Endothelial cell of umbilical vein (primary cell): ENCODE measurements around the gene MGAT5. TPM values are rescaled to one million over a fixed set of nuclear protein-coding genes. Genes with fewer than 3 reads are reported as not detected.

Experiments
- BruUV-seq: library from RNA; stranded (reverse); fragments of 400-500 nt; replicated peaks from 2 replicates; lab custom pipeline; 2021; lab: Mats Ljungman, UMichigan
- CTCF ChIA-PET: fragments of 300-600, 350-600 bp; sonication (Branson Sonifier 250); formaldehyde crosslinking; loops from one replicate; lab custom pipeline; 2021; ENCODE audit warnings: antibody characterized with exemption, inconsistent platforms; lab: Charles Lee
- POLR2A ChIA-PET: fragments of 300-600, 350-600 bp; sonication (Branson Sonifier 250); formaldehyde crosslinking; loops from one replicate; lab custom pipeline; 2021; ENCODE audit warnings: antibody characterized with exemption, inconsistent platforms; lab: Charles Lee
- DNase-seq: peaks from one replicate; pipeline ENCODE4 v3.0.0-alpha.2; 2011; ENCODE audit warnings: low read depth, low spot score
- FAIRE-seq: peaks from 2 replicates; lab custom pipeline; 2011; peaks lifted over from hg19 to GRCh38; lab: Jason Lieb, UNC
- H2AFZ ChIP-seq: 2 replicates; pipeline ENCODE4 v1.6.0; 2012; ENCODE audit warnings: low read depth, low read length, control low read depth, inconsistent platforms
- H3K27ac ChIP-seq: 2 replicates; pipeline ENCODE4 v1.5.1; 2011; ENCODE audit warnings: low read depth, mild to moderate bottlenecking, control low read depth, low read length, moderate library complexity; ENCODE audit not compliant: insufficient read depth
- H3K27me3 ChIP-seq, 2 experiments: 2 replicates each; pipeline versions ENCODE4 v1.6.0 to v1.6.1; 2011; ENCODE audit warnings: low read length in 2 of 2, mixed read lengths in 1 of 2; ENCODE audit not compliant: control insufficient read depth in 2 of 2, insufficient read depth in 2 of 2
- H3K36me3 ChIP-seq, 2 experiments: 2 replicates in 1 of 2; 3 replicates in 1 of 2; pipeline ENCODE4 v1.5.1; 2011; ENCODE audit warnings: low read length in 2 of 2, mild to moderate bottlenecking in 1 of 2, moderate library complexity in 1 of 2; ENCODE audit not compliant: control insufficient read depth in 2 of 2, insufficient read depth in 2 of 2; ENCODE audit errors: extremely low read depth in 1 of 2
- H3K4me1 ChIP-seq: 3 replicates; pipeline ENCODE4 v1.5.1; 2011; ENCODE audit warnings: mild to moderate bottlenecking, low read length; ENCODE audit not compliant: control insufficient read depth, insufficient read depth; ENCODE audit errors: extremely low read depth
- H3K4me2 ChIP-seq: 2 replicates; pipeline ENCODE4 v1.6.1; 2011; ENCODE audit warnings: low read length, control low read depth, mixed read lengths; ENCODE audit not compliant: insufficient read depth
- H3K4me3 ChIP-seq, 3 experiments: fragments of 200-600 bp in 1 of 3; sonication (generic), shearing (Covaris generic) in 1 of 3; replicated peaks in 1 of 3; 2 replicates each; pipeline ENCODE4 v1.5.1; 2011 to 2016; ENCODE audit warnings: control low read depth in 3 of 3, low read length in 3 of 3, mild to moderate bottlenecking in 2 of 3, inconsistent platforms in 1 of 3, low read depth in 1 of 3, moderate library complexity in 1 of 3; ENCODE audit not compliant: insufficient read depth in 1 of 3
- H3K79me2 ChIP-seq: 2 replicates; pipeline ENCODE4 v1.6.0; 2012; ENCODE audit warnings: low read length, inconsistent platforms; ENCODE audit not compliant: control insufficient read depth, insufficient read depth
- H3K9ac ChIP-seq: replicated peaks from 2 replicates; pipeline ENCODE3; 2011; ENCODE audit warnings: low read length, control low read depth; ENCODE audit not compliant: insufficient read depth; ENCODE audit errors: extremely low read depth
- H3K9me1 ChIP-seq: replicated peaks from 3 replicates; pipeline ENCODE4 v1.6.0; 2011; ENCODE audit warnings: mild to moderate bottlenecking, low read length; ENCODE audit not compliant: control insufficient read depth, insufficient read depth; ENCODE audit errors: extremely low read depth
- H3K9me3 ChIP-seq: replicated peaks from 2 replicates; pipeline ENCODE4 v1.5.1; 2012; ENCODE audit warnings: low read length, inconsistent platforms; ENCODE audit not compliant: control insufficient read depth, insufficient read depth
- H4K20me1 ChIP-seq: replicated peaks from 2 replicates; pipeline ENCODE3; 2011; ENCODE audit warnings: mild to moderate bottlenecking, low read length; ENCODE audit not compliant: control insufficient read depth, insufficient read depth; ENCODE audit errors: extremely low read depth
- CTCF ChIP-seq, 2 donors: IDR thresholded peaks; 1 replicate in 1 of 2; 2 replicates in 1 of 2; pipeline ENCODE4 v1.5.1; 2011; ENCODE audit warnings: low read length in 2 of 2, mild to moderate bottlenecking in 2 of 2, moderate library complexity in 2 of 2, control low read depth in 1 of 2, inconsistent platforms in 1 of 2, low read depth in 1 of 2; ENCODE audit not compliant: insufficient read depth in 1 of 2; ENCODE audit errors: extremely low read depth in 1 of 2
- EZH2 ChIP-seq: IDR thresholded peaks from 2 replicates; pipeline ENCODE4 v1.6.1; 2012; ENCODE audit warnings: borderline replicate concordance, low read depth, mild to moderate bottlenecking, moderate library complexity, low read length, inconsistent platforms; ENCODE audit not compliant: severe bottlenecking
- FOS ChIP-seq: IDR thresholded peaks from 2 replicates; pipeline ENCODE4 v1.6.1; 2011; ENCODE audit warnings: mild to moderate bottlenecking, low read length, moderate library complexity, borderline replicate concordance; ENCODE audit not compliant: insufficient read depth
- GATA2 ChIP-seq: IDR thresholded peaks from 2 replicates; pipeline ENCODE4 v1.7.0; 2011; ENCODE audit warnings: low read depth, mild to moderate bottlenecking, moderate library complexity, mixed read lengths, low read length; ENCODE audit not compliant: insufficient read length, insufficient read depth
- JUN ChIP-seq: IDR thresholded peaks from 2 replicates; pipeline ENCODE4 v1.6.1; 2011; ENCODE audit warnings: borderline replicate concordance, low read depth; ENCODE audit not compliant: insufficient read length, insufficient read depth
- MAX ChIP-seq: IDR thresholded peaks from 2 replicates; pipeline ENCODE4 v1.6.1; 2011; ENCODE audit not compliant: insufficient read depth, insufficient read length
- MYC ChIP-seq: IDR thresholded peaks from one replicate; pipeline ENCODE4 v1.6.1; 2011; ENCODE audit warnings: mild to moderate bottlenecking, low read depth, low read length
- POLR2A ChIP-seq: IDR thresholded peaks from 2 replicates; pipeline ENCODE4 v1.6.1; 2012; ENCODE audit warnings: low read depth, mild to moderate bottlenecking, control low read depth, low read length
- POLR2AphosphoS5 ChIP-seq: IDR thresholded peaks from 2 replicates; pipeline ENCODE4 v1.6.1; 2012; ENCODE audit warnings: low read depth, mild to moderate bottlenecking, control low read depth, low read length, moderate library complexity; ENCODE audit not compliant: insufficient read depth
- dilution Hi-C: fragments of 300-500 bp; cut with MboI; formaldehyde crosslinking; loops from one replicate; pipeline ENCODE4 v1.15.0; 2019; ENCODE audit warnings: low sequenced_read_pairs; ENCODE audit not compliant: extremely low pct_ligation_motif_present
- intact Hi-C: fragments of 100-400 bp; cut with micrococcal nuclease; formaldehyde crosslinking; loops from one replicate; pipeline ENCODE4 v1.10.0; 2022
- polyA plus RNA-seq, 4 experiments: library from polyadenylated mRNA; depleted of rRNA in 3 of 4; stranded (reverse) in 3 of 4; unstranded in 1 of 4; fragments of >200 nt; gene quantifications; 2 replicates each; pipeline versions ENCODE4 v1.2.1 to v1.2.3, GENCODE V29; 2011 to 2012; ENCODE audit warnings: missing spikeins in 1 of 4
- total RNA-seq: library from RNA; stranded (reverse); gene quantifications from 2 replicates; pipeline ENCODE4 v1.2.3, GENCODE V29; 2021

The MGAT5 gene
- total and polyA plus RNA-seq, 2 donors (not counting 3 experiments of a cell fraction or from before 2014, with no cell fraction given): 17.7 to 84.1 TPM

GRCh38 chr2:134259571-134259970 is 5.7 kb downstream of the MGAT5 start:
- no TSS peak for BruUV-seq
- no peaks in the 10 kb centered on the region for H3K9me3 ChIP-seq
- TF ChIP-seq MAX (no peak), MYC (no peak), GATA2 (no peak), CTCF (IDR thresholded peaks at IDR 0.05; ENCODE audit: extremely low read depth in 1 of 2, insufficient read depth in 1 of 2, low read depth in 1 of 2, low read length in 2 of 2) (no peak), EZH2 (no peak), JUN (no peak), FOS (no peak), POLR2A (no peak), POLR2AphosphoS5 (no peak)
- dilution Hi-C loops (no loop called here), intact Hi-C loops (no loop called here)
- CTCF ChIA-PET: interaction anchor here (1.1 to 1.5 kb wide), 3 partner anchors 14 to 191 kb away, joined by 5 to 7 read pairs (median 5); no protein-coding TSS in a partner anchor
- no peaks in the 10 kb centered on the region for H3K36me3 ChIP-seq
- H3K4me3 ChIP-seq: no peak overlapping the region
- peaks cover 3% of the 10 kb centered on the region for H3K79me2 ChIP-seq
- H3K27me3 ChIP-seq: no peaks in the 10 kb centered on the region
- no peaks in the 10 kb centered on the region for H3K9me1 ChIP-seq
- H3K4me1 ChIP-seq: peaks cover 25% of the 10 kb centered on the region
- H4K20me1 ChIP-seq: no peaks in the 10 kb centered on the region
- H3K27ac ChIP-seq: no peak overlapping the region
- no peak overlapping the region for H3K4me2 ChIP-seq
- FAIRE-seq: no peak
- no peak overlapping the region for H2AFZ ChIP-seq
- DNase-seq: peak; percentile 40
- POLR2A ChIA-PET: no interaction called here
- H3K9ac ChIP-seq: no peak overlapping the region
